Measurements from ENCODE around the gene TTC9. TPM values are rescaled to one million over a fixed set of nuclear protein-coding genes. Genes with fewer than 3 reads are reported as not detected.

Gene TTC9
- total and polyA plus RNA-seq, 4 experiments from 2014 or later, result 9.2 to 25.9 (median 20.8) TPM

- no peaks in the 10 kb centered on the region for H3K9me3 ChIP-seq (ENCODE audit: control insufficient read depth in 1 of 2, low read length in 2 of 2)
- no peak overlapping the region for H3K4me3 Mint-ChIP-seq
- intact Hi-C loops (cut with micrococcal nuclease), result loop anchor here (1.0 to 5.0 kb wide), 2 partner anchors 52 to 259 kb away; no protein-coding TSS in a partner anchor
- no peaks in the 10 kb centered on the region for H3K27me3 ChIP-seq (ENCODE audit: insufficient read depth, low read length)
- no peaks in the 10 kb centered on the region for H3K36me3 ChIP-seq (ENCODE audit: insufficient read depth, low read length)
- no peaks in the 10 kb centered on the region for H3K36me3 Mint-ChIP-seq
- H3K4me3 ChIP-seq (ENCODE audit: low read length in 2 of 2), result no peak overlapping the region
- ChIA-PET CTCF (ENCODE audit: partially characterized antibody) (interaction anchor here (0.9 to 15.6 kb wide), 30 partner anchors 7 to 245 kb away, joined by 3 to 231 read pairs (median 6); partner anchors contain the start of gene TTC9), POLR2A (ENCODE audit: partially characterized antibody) (interaction anchor here (0.9 to 1.1 kb wide), 3 partner anchors 44 to 71 kb away, joined by 3 read pairs; partner anchors contain the start of gene TTC9)
- peaks cover 0 to 1% (median 0%) of the 10 kb centered on the region in 8 donors for H3K9me3 Mint-ChIP-seq
- H3K27ac Mint-ChIP-seq, result peak overlapping the region in 1 of 7 donors; percentile 41
- H3K4me1 Mint-ChIP-seq, result peaks cover 0 to 5% (median 4%) of the 10 kb centered on the region in 4 donors
- H3K27ac ChIP-seq (ENCODE audit: low read depth, low read length), result no peak overlapping the region
- H3K4me1 ChIP-seq (ENCODE audit: insufficient read depth, low read length), result peaks cover 5% of the 10 kb centered on the region
- no peak for DNase-seq
- H3K27me3 Mint-ChIP-seq, result peaks cover 0 to 2% of the 10 kb centered on the region in 2 donors
These were observed 71.4 kb downstream of the TTC9 start for GRCh38 chr14:70713096-70713495.

DNA sequence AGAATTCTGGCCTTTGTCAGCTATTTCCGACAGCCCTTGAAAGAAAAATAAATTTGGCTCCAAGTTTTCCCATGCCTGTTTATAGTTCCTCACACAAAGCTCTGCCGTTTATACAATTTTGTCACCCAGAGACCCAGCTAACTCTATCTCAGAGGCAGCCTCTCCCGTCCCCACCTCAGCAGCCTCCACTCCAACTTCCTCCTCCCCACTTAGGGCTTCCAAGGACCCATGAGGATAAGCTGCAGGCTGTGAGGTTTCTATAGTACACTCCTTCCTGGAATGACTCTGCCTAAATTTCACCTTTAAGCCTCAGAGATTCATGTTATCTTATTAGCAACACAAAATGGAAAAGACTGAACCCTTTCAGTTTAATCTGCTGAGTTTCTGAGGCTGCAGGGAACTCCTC is 71.8 kb downstream of the TTC9 start:
- H3K4me3 ChIP-seq (ENCODE audit: low read length in 2 of 2), result no peak overlapping the region
- H3K9me3 ChIP-seq (ENCODE audit: control insufficient read depth in 1 of 2, low read length in 2 of 2), result no peaks in the 10 kb centered on the region
- ChIA-PET POLR2A (ENCODE audit: partially characterized antibody) (interaction anchor here (0.9 to 1.4 kb wide), 4 partner anchors 44 to 72 kb away, joined by 3 to 4 read pairs (median 3); partner anchors contain the start of gene TTC9), CTCF (ENCODE audit: partially characterized antibody) (interaction anchor here (0.9 to 15.6 kb wide), 31 partner anchors 8 to 245 kb away, joined by 3 to 231 read pairs (median 5); partner anchors contain the start of gene TTC9)
- peaks cover 0 to 5% (median 4%) of the 10 kb centered on the region in 4 donors for H3K4me1 Mint-ChIP-seq
- H3K4me3 Mint-ChIP-seq, result no peak overlapping the region
- no peaks in the 10 kb centered on the region for H3K27me3 ChIP-seq (ENCODE audit: insufficient read depth, low read length)
- peaks cover 0 to 2% of the 10 kb centered on the region in 2 donors for H3K27me3 Mint-ChIP-seq
- H3K36me3 Mint-ChIP-seq, result no peaks in the 10 kb centered on the region
- no peak overlapping the region for H3K27ac ChIP-seq (ENCODE audit: low read depth, low read length)
- H3K4me1 ChIP-seq (ENCODE audit: insufficient read depth, low read length), result peaks cover 5% of the 10 kb centered on the region
- H3K9me3 Mint-ChIP-seq, result peaks cover 0 to 1% (median 0%) of the 10 kb centered on the region in 8 donors
- DNase-seq, result no peak
- H3K27ac Mint-ChIP-seq, result no peak overlapping the region
- H3K36me3 ChIP-seq (ENCODE audit: insufficient read depth, low read length), result no peaks in the 10 kb centered on the region
- intact Hi-C loops (cut with micrococcal nuclease), result loop anchor here (1.0 to 5.0 kb wide), 2 partner anchors 52 to 259 kb away; no protein-coding TSS in a partner anchor

GRCh38 chr14:70714055-70714550 is 72.4 kb downstream of the TTC9 start:
- Mint-ChIP-seq H3K4me1 (peaks cover 0 to 5% (median 4%) of the 10 kb centered on the region in 4 donors), H3K27ac (peak overlapping the region in 2 of 7 donors; percentile 2 to 60), H3K9me3 (peaks cover 0 to 1% (median 0%) of the 10 kb centered on the region in 8 donors), H3K27me3 (peaks cover 0 to 2% of the 10 kb centered on the region in 2 donors), H3K4me3 (no peak overlapping the region), H3K36me3 (no peaks in the 10 kb centered on the region)
- H3K36me3 ChIP-seq (ENCODE audit: insufficient read depth, low read length), result no peaks in the 10 kb centered on the region
- H3K4me3 ChIP-seq (ENCODE audit: low read length in 2 of 2), result no peak overlapping the region
- peak in 4 of 5 donors; percentile 39 to 51 (median 50) for DNase-seq
- no peaks in the 10 kb centered on the region for H3K27me3 ChIP-seq (ENCODE audit: insufficient read depth, low read length)
- H3K27ac ChIP-seq (ENCODE audit: low read depth, low read length), result no peak overlapping the region
- H3K9me3 ChIP-seq (ENCODE audit: control insufficient read depth in 1 of 2, low read length in 2 of 2), result no peaks in the 10 kb centered on the region
- peaks cover 5% of the 10 kb centered on the region for H3K4me1 ChIP-seq (ENCODE audit: insufficient read depth, low read length)
- CTCF ChIA-PET (ENCODE audit: partially characterized antibody), result interaction anchor here (0.6 to 15.6 kb wide), 30 partner anchors 8 to 329 kb away, joined by 3 to 231 read pairs (median 6); partner anchors contain the start of gene TTC9
- intact Hi-C loops (cut with micrococcal nuclease), result loop anchor here (1.0 to 5.0 kb wide), 4 partner anchors 73 to 258 kb away; partner anchors contain the start of gene TTC9
- POLR2A ChIA-PET (ENCODE audit: partially characterized antibody), result interaction anchor here (0.9 to 1.4 kb wide), 3 partner anchors 45 to 72 kb away, joined by 3 to 4 read pairs (median 3); partner anchors contain the start of gene TTC9

GRCh38 chr14:70716483-70716882 is 74.8 kb downstream of the TTC9 start:
- POLR2A ChIA-PET (ENCODE audit: partially characterized antibody), result no interaction called here
- Mint-ChIP-seq H3K4me3 (no peak overlapping the region), H3K36me3 (no peaks in the 10 kb centered on the region), H3K27ac (peak overlapping the region in 1 of 7 donors; percentile 35), H3K4me1 (peaks cover 0 to 5% (median 4%) of the 10 kb centered on the region in 4 donors), H3K27me3 (peaks cover 0 to 2% of the 10 kb centered on the region in 2 donors), H3K9me3 (peaks cover 0 to 1% (median 0%) of the 10 kb centered on the region in 8 donors)
- Histone ChIP-seq H3K27me3 (ENCODE audit: insufficient read depth, low read length) (no peaks in the 10 kb centered on the region), H3K4me1 (ENCODE audit: insufficient read depth, low read length) (peaks cover 5% of the 10 kb centered on the region), H3K36me3 (ENCODE audit: insufficient read depth, low read length) (no peaks in the 10 kb centered on the region), H3K4me3 (ENCODE audit: low read length in 2 of 2) (no peak overlapping the region), H3K9me3 (ENCODE audit: control insufficient read depth in 1 of 2, low read length in 2 of 2) (no peaks in the 10 kb centered on the region), H3K27ac (ENCODE audit: low read depth, low read length) (no peak overlapping the region)
- CTCF ChIA-PET (ENCODE audit: partially characterized antibody), result interaction anchor here (1.3 to 15.6 kb wide), 6 partner anchors 9 to 898 kb away, joined by 3 to 231 read pairs (median 11); no protein-coding TSS in a partner anchor
- no peak for DNase-seq
- intact Hi-C loops (cut with micrococcal nuclease), result no loop called here

- intact Hi-C loops (cut with micrococcal nuclease), result no loop called here
- Histone ChIP-seq H3K4me3 (ENCODE audit: low read length in 2 of 2) (no peak overlapping the region), H3K27me3 (ENCODE audit: insufficient read depth, low read length) (no peaks in the 10 kb centered on the region), H3K9me3 (ENCODE audit: control insufficient read depth in 1 of 2, low read length in 2 of 2) (no peaks in the 10 kb centered on the region), H3K4me1 (ENCODE audit: insufficient read depth, low read length) (peaks cover 5% of the 10 kb centered on the region), H3K27ac (ENCODE audit: low read depth, low read length) (no peak overlapping the region), H3K36me3 (ENCODE audit: insufficient read depth, low read length) (no peaks in the 10 kb centered on the region)
- Mint-ChIP-seq H3K4me3 (no peak overlapping the region), H3K4me1 (peaks cover 0 to 5% (median 4%) of the 10 kb centered on the region in 4 donors), H3K27me3 (peaks cover 0 to 2% of the 10 kb centered on the region in 2 donors), H3K9me3 (peaks cover 0 to 1% (median 0%) of the 10 kb centered on the region in 8 donors), H3K27ac (peak overlapping the region in 1 of 7 donors; percentile 71), H3K36me3 (no peaks in the 10 kb centered on the region)
- CTCF ChIA-PET (ENCODE audit: partially characterized antibody), result interaction anchor here (1.4 to 15.6 kb wide), 2 partner anchors 9 to 94 kb away, joined by 3 to 231 read pairs; no protein-coding TSS in a partner anchor
- POLR2A ChIA-PET (ENCODE audit: partially characterized antibody), result no interaction called here
- no peak for DNase-seq
These were observed 75.2 kb downstream of the TTC9 start for GRCh38 chr14:70716958-70717357.

- H3K9me3 ChIP-seq (ENCODE audit: control insufficient read depth in 1 of 2, low read length in 2 of 2), result no peaks in the 10 kb centered on the region
- CTCF ChIA-PET (ENCODE audit: partially characterized antibody), result interaction anchor here (15.6 kb wide), 1 partner anchor 96 kb away, joined by 231 read pairs; no protein-coding TSS in a partner anchor
- H3K4me3 Mint-ChIP-seq, result no peak overlapping the region
- no peaks in the 10 kb centered on the region for H3K27me3 ChIP-seq (ENCODE audit: insufficient read depth, low read length)
- DNase-seq, result no peak
- H3K36me3 ChIP-seq (ENCODE audit: insufficient read depth, low read length), result no peaks in the 10 kb centered on the region
- intact Hi-C loops (cut with micrococcal nuclease), result no loop called here
- no peaks in the 10 kb centered on the region for H3K36me3 Mint-ChIP-seq
- no peak overlapping the region for H3K4me3 ChIP-seq (ENCODE audit: low read length in 2 of 2)
- peaks cover 0 to 2% of the 10 kb centered on the region in 2 donors for H3K27me3 Mint-ChIP-seq
- H3K27ac ChIP-seq (ENCODE audit: low read depth, low read length), result no peak overlapping the region
- peaks cover 0 to 1% (median 0%) of the 10 kb centered on the region in 8 donors for H3K9me3 Mint-ChIP-seq
- POLR2A ChIA-PET (ENCODE audit: partially characterized antibody), result no interaction called here
- H3K27ac Mint-ChIP-seq, result peak overlapping the region in 1 of 7 donors; percentile 55
- peaks cover 5% of the 10 kb centered on the region for H3K4me1 ChIP-seq (ENCODE audit: insufficient read depth, low read length)
- peaks cover 0 to 5% (median 3%) of the 10 kb centered on the region in 4 donors for H3K4me1 Mint-ChIP-seq
These were observed 76.8 kb downstream of the TTC9 start for GRCh38 chr14:70718383-70719118.
